ENCODE measurements around the gene PSRC1. TPM values are rescaled to one million over a fixed set of nuclear protein-coding genes. Genes with fewer than 3 reads are reported as not detected.

Gene PSRC1
- total and polyA plus RNA-seq, 2 of the 8 experiments (the other 6 are each of a cell fraction or from before 2014, with no cell fraction given), result 56.1 to 67.3 TPM

GRCh38 chr1:109255097-109255651, 27.8 kb downstream of the PSRC1 start:
- no peak overlapping the region for H3K23ac ChIP-seq (ENCODE audit: insufficient read length)
- H3K56ac ChIP-seq (replicated peaks; ENCODE audit: insufficient read length, low read depth, low read length), result no peak overlapping the region
- peak in 1 of 3 experiments; percentile 40; a peak in 1 of 4 replicates for TF ChIP-seq CTCF (IDR thresholded peaks at IDR 0.05; ENCODE audit: control extremely low read depth in 1 of 3, insufficient read depth in 1 of 3, low read depth in 1 of 3, low read length in 3 of 3)
- peak; percentile 75 for TF ChIP-seq E2F6 (IDR thresholded peaks at IDR 0.05)
- TF ChIP-seq MAX (IDR thresholded peaks at IDR 0.05), result peak; percentile 53
- no peak for TF ChIP-seq EGR1 (IDR thresholded peaks at IDR 0.05; ENCODE audit: borderline replicate concordance, low read depth, low read length)
- TF ChIP-seq RAD21 (IDR thresholded peaks at IDR 0.05 in 1 of 2, conservative IDR thresholded peaks at IDR 0.05 in 1 of 2; ENCODE audit: low read depth in 2 of 2, low read length in 2 of 2), result peak; percentile 18 to 32; a peak in 1 of 4 replicates
- peak overlapping the region; percentile 81 for H3K18ac ChIP-seq (ENCODE audit: extremely low read depth, low read length)
- FAIRE-seq (no peak), DNase-seq (ENCODE audit: low read depth in 1 of 2, low spot score in 2 of 2) (no peak)
- H2BK12ac ChIP-seq (ENCODE audit: low read depth, low read length), result 0 out of 2 replicates have a peak overlapping the region, but pooled peaks have one; percentile 90
- H3K4ac ChIP-seq (replicated peaks; ENCODE audit: insufficient read length, low read depth, low read length), result peak overlapping the region; percentile 73
- H4K5ac ChIP-seq (ENCODE audit: insufficient read length, low read depth, low read length), result peak overlapping the region; percentile 50
- H3K79me2 ChIP-seq (ENCODE audit: control insufficient read depth in 1 of 2, insufficient read depth in 2 of 2, low read length in 2 of 2), result peaks cover 0 to 35% of the 10 kb centered on the region in 2 experiments; a peak in 1 of 4 replicates
- H3K36me3 ChIP-seq (ENCODE audit: control insufficient read depth in 2 of 4, insufficient read depth in 4 of 4, low read length in 3 of 4), result peaks cover 0 to 11% (median 4%) of the 10 kb centered on the region in 4 experiments; a peak in 5 of 8 replicates
- peaks cover 0 to 7% (median 6%) of the 10 kb centered on the region in 4 experiments; a peak in 5 of 7 replicates for H3K27me3 ChIP-seq (replicated peaks in 1 of 4; ENCODE audit: control insufficient read depth in 3 of 4, extremely low read depth in 1 of 4, insufficient read depth in 3 of 4, low read length in 3 of 4)
- H3K4me1 ChIP-seq (replicated peaks in 1 of 4; ENCODE audit: control insufficient read depth in 3 of 4, insufficient read depth in 4 of 4, low read length in 3 of 4), result peaks cover 5 to 40% (median 30%) of the 10 kb centered on the region in 4 experiments
- ChIA-PET CTCF (ENCODE audit: partially characterized antibody) (interaction anchor here (0.9 to 28.7 kb wide), 12 partner anchors 9 to 146 kb away, joined by 3 to 651 read pairs (median 4); partner anchors contain the start of genes SARS1 and SORT1), POLR2A (ENCODE audit: partially characterized antibody) (interaction anchor here (0.6 to 12.2 kb wide), 5 partner anchors 8 to 145 kb away, joined by 3 to 252 read pairs (median 9); partner anchors contain the start of gene SARS1)
- H2AFZ ChIP-seq (ENCODE audit: low read length), result no peak overlapping the region
- H2AK5ac ChIP-seq (ENCODE audit: low read depth, low read length), result peak overlapping the region; percentile 66; the same call in 1 of the 2 replicates
- no peaks in the 10 kb centered on the region; a peak in 2 of 4 replicates for H3K9me3 ChIP-seq (ENCODE audit: insufficient read depth in 2 of 2, low read depth in 1 of 2, low read length in 1 of 2)
- H2BK20ac ChIP-seq (ENCODE audit: low read length), result peak overlapping the region; percentile 40
- WGBS, 2 experiments (ENCODE audit: extremely low coverage in 1 of 2, insufficient coverage in 1 of 2, insufficient read length in 1 of 2, insufficient replicate concordance in 2 of 2, low coverage in 1 of 2, low lambda C conversion rate in 2 of 2, missing lambda C conversion rate in 1 of 2), result 49% methylated on average over 15 of the region's 15 CpGs; no CpG with 5 or more reads in 1 of the 2 experiments
- peak overlapping the region; percentile 40; the same call in 1 of the 2 replicates for H2BK5ac ChIP-seq (ENCODE audit: low read depth, low read length)
- H4K20me1 ChIP-seq (replicated peaks in 1 of 2; ENCODE audit: control insufficient read depth in 1 of 2, insufficient read depth in 2 of 2, low read length in 2 of 2), result peaks cover 3 to 7% of the 10 kb centered on the region in 2 experiments
- peak overlapping the region; percentile 50 for H4K91ac ChIP-seq (replicated peaks; ENCODE audit: insufficient read length, low read length)
- H3K27ac ChIP-seq (ENCODE audit: low read depth, low read length), result peak overlapping the region; percentile 14; the same call in 1 of the 2 replicates
- H3K9ac ChIP-seq (replicated peaks in 1 of 4; ENCODE audit: extremely low read depth in 1 of 4, low read depth in 3 of 4, low read length in 3 of 4), result peak overlapping the region in 2 of 4 experiments; percentile 14 to 41; a peak in 3 of 7 replicates
- H2BK15ac ChIP-seq (ENCODE audit: low read length), result peak overlapping the region; percentile 72; the same call in 1 of the 2 replicates
- peaks cover under 1% of the 10 kb centered on the region; the same call in 1 of the 2 replicates for H3K23me2 ChIP-seq (ENCODE audit: low read depth, low read length)
- H3K4me2 ChIP-seq (ENCODE audit: insufficient read depth in 1 of 2, low read depth in 2 of 2, low read length in 2 of 2), result peak overlapping the region; percentile 44 to 47
- peak overlapping the region in 3 of 4 experiments; percentile 19 to 29 (median 22); a peak in 2 of 8 replicates for H3K4me3 ChIP-seq (ENCODE audit: extremely low read depth in 1 of 4, insufficient read depth in 2 of 4, low read depth in 3 of 4, low read length in 4 of 4)
- H3K79me1 ChIP-seq (ENCODE audit: low read depth, low read length), result peaks cover 13% of the 10 kb centered on the region; the same call in 1 of the 2 replicates
- H2BK120ac ChIP-seq (replicated peaks; ENCODE audit: low read depth, low read length), result no peak overlapping the region
- peak overlapping the region; percentile 77; the same call in 1 of the 2 replicates for H4K8ac ChIP-seq (ENCODE audit: extremely low read depth, insufficient read depth, low read length)
- no peak overlapping the region for H3K14ac ChIP-seq (ENCODE audit: insufficient read length)
